HG03571 (cell line): Measurements from ENCODE around the gene LTA4H.

ENCODE experiments used
- ATAC-seq: cut with Tn5 transposase; IDR thresholded peaks from one replicate; pipeline ENCODE4 v1.9.1; 2021; ENCODE audit not compliant: unreplicated experiment

The LTA4H gene

GRCh38 chr12:96034621-96035282, 635 bp downstream of the LTA4H start:
- ATAC-seq: peak; percentile 7

- ATAC-seq: no peak
Measured at GRCh38 chr12:96033549-96034389, 1.6 kb downstream of the LTA4H start.

- ATAC-seq: no peak
Measured at GRCh38 chr12:96029826-96030225, 5.6 kb downstream of the LTA4H start.

- ATAC-seq: no peak
Measured at GRCh38 chr12:96028538-96028937, 6.8 kb downstream of the LTA4H start.

- ATAC-seq: no peak
Measured at GRCh38 chr12:96026331-96026730, 9.1 kb downstream of the LTA4H start.

- no peak for ATAC-seq
Measured at GRCh38 chr12:96025518-96025917, 9.9 kb downstream of the LTA4H start.

- ATAC-seq: peak; percentile 83
Measured at GRCh38 chr12:96020314-96021003, 14.9 kb downstream of the LTA4H start.

- ATAC-seq: no peak
Measured at GRCh38 chr12:96015672-96016071, 19.7 kb downstream of the LTA4H start.

GRCh38 chr12:96014943-96015599, 20.3 kb downstream of the LTA4H start:
- ATAC-seq: no peak

- ATAC-seq: no peak
Measured at GRCh38 chr12:96007729-96008128, 27.7 kb downstream of the LTA4H start.

- ATAC-seq: no peak
Measured at GRCh38 chr12:96006727-96007126, 28.7 kb downstream of the LTA4H start.

- no peak for ATAC-seq
Measured at GRCh38 chr12:96000858-96001257, 34.5 kb downstream of the LTA4H start.

GRCh38 chr12:95999484-95999883, 35.9 kb downstream of the LTA4H start:
- ATAC-seq: no peak

GRCh38 chr12:95998611-95999286, 36.6 kb downstream of the LTA4H start:
- ATAC-seq: no peak

GRCh38 chr12:95997911-95998510, 37.4 kb downstream of the LTA4H start:
- no peak for ATAC-seq

- no peak for ATAC-seq
Measured at GRCh38 chr12:95997276-95997675, 38.1 kb downstream of the LTA4H start.

GRCh38 chr12:95996034-95996658, 39.2 kb downstream of the LTA4H start, which contains the start of gene HAL:
HAL (minus strand) TSS chr12:95996344; CDS start chr12:95995910, 434 bp downstream.
- no peak for ATAC-seq

- no peak for ATAC-seq
Measured at GRCh38 chr12:95995238-95996031, 40.0 kb downstream of the LTA4H start.

- no peak for ATAC-seq
Measured at GRCh38 chr12:95994476-95994875, 40.9 kb downstream of the LTA4H start.
